ENCODE measurements around the gene HOXA9.

Gene HOXA9

GRCh38 chr7:27112955-27113949 is 52.1 kb downstream of the HOXA9 start:
- DNase-seq (ENCODE audit: low spot score): no peak
